ENCODE results near the gene C21orf58.

GRCh38 chr21:46308431-46308830 lies 15.2 kb downstream of the C21orf58 start:
- TF ChIP-seq CTCF (IDR thresholded peaks at IDR 0.05) (no peak), POLR2A (IDR thresholded peaks at IDR 0.05) (no peak)
